Suprapubic skin (tissue), 4 donors: ENCODE measurements around the gene FHOD3. TPM values are rescaled to one million over a fixed set of nuclear protein-coding genes. Genes with fewer than 3 reads are reported as not detected.

Experiments used
- DNase-seq, 2 donors: peaks; one replicate each; pipeline ENCODE4 v3.0.0-alpha.2; 2019; ENCODE audit warnings: low spot score in 2 of 2
- H3K27ac ChIP-seq: fragments of 200-600 bp; sonication (generic); one replicate; pipeline ENCODE4 v1.5.1; 2019
- H3K27me3 ChIP-seq: fragments of 200-600 bp; sonication (generic); one replicate; pipeline ENCODE4 v1.5.1; 2019
- H3K36me3 ChIP-seq: fragments of 200-600 bp; sonication (generic); one replicate; pipeline ENCODE4 v1.5.1; 2019
- H3K4me1 ChIP-seq: fragments of 200-600 bp; sonication (generic); one replicate; pipeline ENCODE4 v1.5.1; 2019
- H3K4me3 ChIP-seq: fragments of 200-600 bp; sonication (generic); one replicate; pipeline ENCODE4 v1.5.1; 2019; ENCODE audit warnings: mild to moderate bottlenecking
- H3K9me3 ChIP-seq: fragments of 200-600 bp; sonication (generic); one replicate; pipeline ENCODE4 v1.5.1; 2019
- EP300 ChIP-seq: sonication (generic); formaldehyde crosslinking; IDR thresholded peaks from one replicate; pipeline ENCODE4 v1.6.1; 2017; ENCODE audit warnings: antibody characterized with exemption
- POLR2A ChIP-seq, 2 donors: fragments of 450-650 bp; IDR thresholded peaks; one replicate each; pipeline ENCODE4 v1.6.1; 2017; ENCODE audit warnings: antibody characterized with exemption in 2 of 2, mild to moderate bottlenecking in 2 of 2, moderate library complexity in 2 of 2
- POLR2AphosphoS5 ChIP-seq, 3 donors: sonication (generic); formaldehyde crosslinking; IDR thresholded peaks; one replicate each; pipeline ENCODE4 v1.6.1; 2017; ENCODE audit warnings: antibody characterized with exemption in 3 of 3
- WGBS: methylation state at CpG from one replicate; pipeline ENCODE4 v1.1.5; 2018; 5-methylcytosine and 5-hydroxymethylcytosine counted together
- total RNA-seq, 4 donors: library from RNA; depleted of rRNA; stranded (reverse); fragments of >200 nt; gene quantifications; one replicate each; pipeline ENCODE4 v1.1.0, GENCODE V29; 2016
- TF ChIP-seq, protein P1 (sequence below), 2 donors: fragments of 200-600 bp in 1 of 2; fragments of 450-650 bp in 1 of 2; sonication (generic) in 1 of 2; IDR thresholded peaks; one replicate each; pipeline ENCODE4 v1.5.1; 2016 to 2019; ENCODE audit warnings: antibody characterized with exemption in 2 of 2, mild to moderate bottlenecking in 1 of 2, moderate library complexity in 1 of 2

The FHOD3 gene
- total RNA-seq, 4 donors from 2014 or later = 5.8 to 18.7 (median 15.5) TPM

DNA sequence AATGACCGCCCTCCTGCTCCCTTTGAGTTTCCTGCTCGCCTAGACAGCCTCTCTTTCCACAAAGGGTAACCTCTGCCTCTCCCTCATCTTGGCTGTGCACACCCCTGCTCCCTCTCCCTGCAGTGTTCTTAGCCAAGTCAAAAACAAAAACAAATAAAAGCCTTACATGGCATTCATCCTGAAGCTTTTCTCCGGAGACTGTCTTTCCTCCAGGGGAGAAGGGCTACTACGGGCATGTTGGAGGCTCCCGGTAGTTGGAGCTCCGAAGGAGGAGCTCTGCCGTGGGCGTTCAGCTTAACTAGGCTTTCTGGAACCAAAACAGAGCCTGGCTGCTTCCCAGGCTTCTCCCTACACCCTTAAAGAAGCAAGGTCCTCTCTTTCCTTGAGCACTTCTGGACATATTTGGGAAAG is 427.1 kb downstream of the FHOD3 start:
- peak overlapping the region; percentile 40 for H3K4me3 ChIP-seq
- WGBS = 33% methylated on average over 8 of the region's 8 CpGs
- no peak for DNase-seq
- H3K4me1 ChIP-seq = peaks cover 24% of the 10 kb centered on the region
- no peaks in the 10 kb centered on the region for H3K36me3 ChIP-seq
- peak overlapping the region; percentile 44 for H3K27ac ChIP-seq
- no peak for TF ChIP-seq POLR2AphosphoS5 (IDR thresholded peaks at IDR 0.05)
- TF ChIP-seq EP300 = no peak
- no peak for TF ChIP-seq POLR2A (IDR thresholded peaks at IDR 0.05)
- TF ChIP-seq, protein P1, sequence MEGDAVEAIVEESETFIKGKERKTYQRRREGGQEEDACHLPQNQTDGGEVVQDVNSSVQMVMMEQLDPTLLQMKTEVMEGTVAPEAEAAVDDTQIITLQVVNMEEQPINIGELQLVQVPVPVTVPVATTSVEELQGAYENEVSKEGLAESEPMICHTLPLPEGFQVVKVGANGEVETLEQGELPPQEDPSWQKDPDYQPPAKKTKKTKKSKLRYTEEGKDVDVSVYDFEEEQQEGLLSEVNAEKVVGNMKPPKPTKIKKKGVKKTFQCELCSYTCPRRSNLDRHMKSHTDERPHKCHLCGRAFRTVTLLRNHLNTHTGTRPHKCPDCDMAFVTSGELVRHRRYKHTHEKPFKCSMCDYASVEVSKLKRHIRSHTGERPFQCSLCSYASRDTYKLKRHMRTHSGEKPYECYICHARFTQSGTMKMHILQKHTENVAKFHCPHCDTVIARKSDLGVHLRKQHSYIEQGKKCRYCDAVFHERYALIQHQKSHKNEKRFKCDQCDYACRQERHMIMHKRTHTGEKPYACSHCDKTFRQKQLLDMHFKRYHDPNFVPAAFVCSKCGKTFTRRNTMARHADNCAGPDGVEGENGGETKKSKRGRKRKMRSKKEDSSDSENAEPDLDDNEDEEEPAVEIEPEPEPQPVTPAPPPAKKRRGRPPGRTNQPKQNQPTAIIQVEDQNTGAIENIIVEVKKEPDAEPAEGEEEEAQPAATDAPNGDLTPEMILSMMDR (IDR thresholded peaks at IDR 0.05) = no peak
- no peaks in the 10 kb centered on the region for H3K9me3 ChIP-seq
- no peaks in the 10 kb centered on the region for H3K27me3 ChIP-seq

DNA sequence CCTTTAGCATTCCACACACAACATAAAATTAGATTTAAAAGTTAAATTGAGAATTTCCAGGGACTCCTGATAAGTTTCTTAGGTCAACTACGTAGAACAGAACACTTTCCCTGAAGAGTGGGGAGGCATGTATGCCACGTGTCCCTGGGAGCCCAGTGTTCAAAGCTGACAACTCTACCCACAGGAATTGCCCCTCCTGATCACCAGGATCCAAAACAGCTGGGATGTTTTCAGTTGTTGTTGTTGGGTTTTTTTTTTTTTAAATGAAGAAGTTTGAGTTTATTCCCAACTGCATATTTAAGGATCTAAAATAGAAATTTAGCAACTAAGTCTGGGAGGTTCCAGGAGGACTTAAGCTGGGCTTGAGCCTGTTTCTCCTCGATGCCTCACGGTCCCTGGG is 430.8 kb downstream of the FHOD3 start:
- no peak for DNase-seq
- TF ChIP-seq, protein P1 (IDR thresholded peaks at IDR 0.05) = no peak
- TF ChIP-seq POLR2A (IDR thresholded peaks at IDR 0.05) = no peak
- no peak for TF ChIP-seq EP300
- TF ChIP-seq POLR2AphosphoS5 (IDR thresholded peaks at IDR 0.05) = no peak
- H3K4me1 ChIP-seq = peaks cover 24% of the 10 kb centered on the region
- H3K36me3 ChIP-seq = no peaks in the 10 kb centered on the region
- H3K9me3 ChIP-seq = no peaks in the 10 kb centered on the region
- H3K27ac ChIP-seq = no peak overlapping the region
- H3K4me3 ChIP-seq = no peak overlapping the region
- 52% methylated on average over 4 of the region's 4 CpGs for WGBS
- no peaks in the 10 kb centered on the region for H3K27me3 ChIP-seq

DNA sequence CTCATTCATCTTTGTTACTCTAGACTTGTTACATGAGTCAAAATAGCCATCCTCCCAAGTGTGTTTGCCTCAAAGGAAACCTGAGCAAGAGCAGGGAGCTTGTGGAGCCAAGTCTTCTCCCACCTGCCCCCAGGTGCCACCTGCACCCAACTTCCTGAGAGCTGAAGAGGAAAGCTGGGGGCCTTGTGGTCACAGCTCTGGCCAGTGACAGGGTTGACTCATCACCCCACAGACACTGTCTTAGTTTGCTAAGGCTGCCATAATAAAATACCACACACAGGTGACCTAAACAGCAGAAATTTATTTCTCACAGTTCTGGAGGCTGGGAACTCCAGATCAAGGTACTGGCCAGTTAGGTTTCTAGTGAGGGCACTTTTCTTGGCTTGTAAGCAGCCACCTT is 431.7 kb downstream of the FHOD3 start:
- H3K27me3 ChIP-seq = no peaks in the 10 kb centered on the region
- H3K36me3 ChIP-seq = no peaks in the 10 kb centered on the region
- DNase-seq = no peak
- no peak overlapping the region for H3K27ac ChIP-seq
- no peak overlapping the region for H3K4me3 ChIP-seq
- peaks cover 19% of the 10 kb centered on the region for H3K4me1 ChIP-seq
- TF ChIP-seq, protein P1 (IDR thresholded peaks at IDR 0.05) = no peak
- TF ChIP-seq POLR2A (IDR thresholded peaks at IDR 0.05) = no peak
- no peak for TF ChIP-seq EP300
- TF ChIP-seq POLR2AphosphoS5 (IDR thresholded peaks at IDR 0.05) = no peak
- H3K9me3 ChIP-seq = no peaks in the 10 kb centered on the region

- Histone ChIP-seq H3K36me3 (no peaks in the 10 kb centered on the region), H3K9me3 (no peaks in the 10 kb centered on the region), H3K27ac (no peak overlapping the region), H3K4me3 (no peak overlapping the region), H3K27me3 (no peaks in the 10 kb centered on the region), H3K4me1 (peaks cover 7% of the 10 kb centered on the region)
- no peak for TF ChIP-seq POLR2A (IDR thresholded peaks at IDR 0.05)
- TF ChIP-seq, protein P1 (IDR thresholded peaks at IDR 0.05) = no peak
- no peak for TF ChIP-seq EP300
- no peak for TF ChIP-seq POLR2AphosphoS5 (IDR thresholded peaks at IDR 0.05)
- 77% methylated on average over 5 of the region's 5 CpGs for WGBS
- DNase-seq = no peak
Observed at GRCh38 chr18:36732264-36732663, 434.8 kb downstream of the FHOD3 start.

GRCh38 chr18:36733150-36733549 is 435.6 kb downstream of the FHOD3 start:
- TF ChIP-seq POLR2A (IDR thresholded peaks at IDR 0.05) (no peak), EP300 (no peak), POLR2AphosphoS5 (IDR thresholded peaks at IDR 0.05) (no peak)
- TF ChIP-seq, protein P1 (IDR thresholded peaks at IDR 0.05) = no peak
- Histone ChIP-seq H3K27ac (no peak overlapping the region), H3K4me3 (no peak overlapping the region), H3K27me3 (no peaks in the 10 kb centered on the region), H3K36me3 (no peaks in the 10 kb centered on the region), H3K9me3 (no peaks in the 10 kb centered on the region), H3K4me1 (peaks cover 7% of the 10 kb centered on the region)
- 82% methylated on average over 1 of the region's 1 CpG for WGBS
- DNase-seq = no peak
